NCI-H82 treated with DMSO at 0.1 percent for 48 hours (cell line): ENCODE results near the gene WFIKKN2.
"Not testable (repeated sequence)": the region's sequence is repeated elsewhere in the genome, so short reads cannot be mapped to it uniquely, and the experiment has no call there.

Source experiments
- DNase-seq: peaks from one replicate; lab custom pipeline; 2025; ENCODE audit not compliant: unreplicated experiment; lab: John Stamatoyannopoulos, UW

Gene WFIKKN2

GRCh38 chr17:50835301-50836234 lies at the start of gene WFIKKN2:
TSS of gene WFIKKN2 (plus strand) at chr17:50835586. CDS start at chr17:50835938, 352 bp downstream.
- DNase-seq = no peak

- DNase-seq = peak; percentile 98
These were observed 49.3 kb upstream of the WFIKKN2 start for GRCh38 chr17:50785946-50786570.

- DNase-seq = peak; percentile 90
These were observed 48.3 kb upstream of the WFIKKN2 start for GRCh38 chr17:50787106-50787505.

- DNase-seq = no peak
These were observed 44.8 kb upstream of the WFIKKN2 start for GRCh38 chr17:50790618-50791017.

GRCh38 chr17:50792132-50792531 lies 43.3 kb upstream of the WFIKKN2 start:
- DNase-seq = no peak

- DNase-seq = no peak
These were observed 42.4 kb upstream of the WFIKKN2 start for GRCh38 chr17:50793007-50793406.

- peak; percentile 45 for DNase-seq
These were observed 41.0 kb upstream of the WFIKKN2 start for GRCh38 chr17:50794361-50794760.

- DNase-seq = peak; percentile 87
These were observed 38.1 kb upstream of the WFIKKN2 start for GRCh38 chr17:50797135-50797810.

GRCh38 chr17:50798424-50799288 lies 36.7 kb upstream of the WFIKKN2 start:
- DNase-seq = no peak

- DNase-seq = peak; percentile 71
These were observed 35.8 kb upstream of the WFIKKN2 start for GRCh38 chr17:50799582-50799981.

GRCh38 chr17:50800196-50800700 lies 35.1 kb upstream of the WFIKKN2 start:
- peak; percentile 94 for DNase-seq

GRCh38 chr17:50802609-50803571 lies 32.5 kb upstream of the WFIKKN2 start:
- no peak for DNase-seq

- no peak for DNase-seq
These were observed 31.7 kb upstream of the WFIKKN2 start for GRCh38 chr17:50803676-50804075.

GRCh38 chr17:50804749-50805475 lies 30.5 kb upstream of the WFIKKN2 start:
- DNase-seq = not testable (repeated sequence)

GRCh38 chr17:50805486-50805885 lies 29.9 kb upstream of the WFIKKN2 start:
- DNase-seq = no peak

GRCh38 chr17:50806141-50806643 lies 29.2 kb upstream of the WFIKKN2 start:
- no peak for DNase-seq

- DNase-seq = no peak
These were observed 28.4 kb upstream of the WFIKKN2 start for GRCh38 chr17:50807009-50807408.

GRCh38 chr17:50807675-50808074 lies 27.7 kb upstream of the WFIKKN2 start:
- DNase-seq = no peak
